GM21528 (cell line): ENCODE measurements around the gene LRCH1.

Experiments
- ATAC-seq: cut with Tn5 transposase; IDR thresholded peaks from one replicate; pipeline ENCODE4 v1.9.1; 2021; ENCODE audit warnings: mild to moderate bottlenecking, moderate library complexity; ENCODE audit not compliant: unreplicated experiment, low FRiP score

LRCH1 gene

DNA sequence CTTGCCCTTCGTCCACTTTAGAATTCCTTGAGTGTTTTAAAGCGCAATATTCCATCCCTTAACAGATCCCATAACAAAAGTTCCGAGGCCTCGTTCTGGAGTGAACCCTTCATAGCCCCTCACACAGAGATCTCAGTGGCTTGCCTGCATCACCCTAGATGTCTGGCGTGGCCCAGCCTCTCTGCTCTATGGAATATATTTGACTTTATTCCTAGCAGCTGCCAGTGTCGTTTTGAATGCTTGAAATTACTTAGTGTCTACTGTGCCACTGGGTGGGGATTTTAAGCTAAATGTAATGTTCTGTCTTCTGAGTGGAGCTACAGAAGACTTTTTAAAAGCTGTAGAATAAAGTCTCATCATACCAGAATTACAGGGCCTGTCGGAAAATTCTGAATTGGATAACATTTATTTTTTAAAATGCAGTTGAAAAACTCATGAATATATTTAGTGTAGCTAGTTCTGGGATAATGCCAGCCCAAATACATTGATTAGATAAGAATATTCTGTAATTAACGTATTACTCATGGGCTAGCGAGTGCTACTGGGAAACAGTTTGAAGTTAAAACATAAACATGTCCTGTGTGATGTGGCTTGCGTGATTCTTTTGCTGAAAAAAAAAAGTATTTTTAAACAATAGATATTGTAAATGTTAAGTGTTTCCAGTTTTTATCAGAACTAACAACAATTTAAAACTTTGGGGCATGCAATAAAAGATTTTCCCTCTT lies 132.2 kb downstream of the LRCH1 start:
- no peak for ATAC-seq

DNA sequence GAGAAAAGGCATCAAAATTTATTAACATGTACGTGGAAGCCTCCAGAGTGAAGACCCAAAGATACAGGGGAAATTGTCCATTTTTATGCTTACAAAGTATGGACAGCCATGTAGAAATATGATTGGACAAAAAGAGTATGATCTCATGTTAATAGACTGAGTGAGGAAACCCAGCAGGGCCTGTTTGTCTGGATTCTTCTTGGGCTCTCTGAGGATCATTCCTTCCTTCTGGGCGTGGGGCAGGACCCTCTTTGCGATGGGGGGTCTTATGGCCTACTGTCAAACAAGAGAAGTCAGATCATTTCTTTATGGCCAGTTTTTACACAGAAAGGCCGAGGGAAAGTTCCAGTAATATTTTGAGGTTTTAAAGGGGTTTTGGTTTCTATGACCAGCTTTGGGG lies 133.2 kb downstream of the LRCH1 start:
- no peak for ATAC-seq

DNA sequence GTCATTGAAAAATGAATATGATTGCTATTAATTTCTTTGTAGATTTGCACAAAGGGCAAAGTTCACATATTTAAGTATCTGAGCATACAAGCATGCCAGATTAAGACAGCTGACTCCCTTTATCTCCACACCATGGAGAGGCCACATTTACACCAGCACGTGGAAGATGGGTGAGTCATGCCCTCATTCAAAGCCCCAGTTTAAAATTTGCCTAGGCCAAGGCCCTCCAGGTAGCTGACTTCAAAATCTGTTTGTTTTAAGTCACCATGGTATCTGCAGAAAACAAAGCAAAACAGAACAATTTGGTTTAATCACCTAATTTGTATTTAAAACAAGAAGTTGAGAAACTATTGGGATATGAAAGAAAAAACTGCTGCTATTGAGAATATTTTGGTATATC lies 134.8 kb downstream of the LRCH1 start:
- no peak for ATAC-seq

DNA sequence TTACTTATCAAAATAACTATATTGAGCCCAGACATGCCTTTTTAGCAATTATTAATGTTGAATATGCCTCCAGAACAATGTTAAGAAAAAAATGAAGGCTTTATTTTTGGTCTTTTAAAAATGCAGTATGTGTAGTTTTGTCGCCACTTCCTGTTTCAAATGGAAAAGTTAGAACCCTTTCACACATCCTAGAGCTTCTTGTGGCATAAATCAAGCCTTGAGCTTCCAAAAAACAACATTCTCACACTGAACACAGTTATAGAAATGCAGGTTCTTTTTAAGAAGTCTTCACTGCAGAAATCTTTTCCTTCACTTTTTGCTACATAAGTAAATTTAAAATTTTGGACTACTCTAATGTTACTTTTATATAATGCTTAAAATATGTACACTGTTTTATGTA lies 135.3 kb downstream of the LRCH1 start:
- no peak for ATAC-seq

DNA sequence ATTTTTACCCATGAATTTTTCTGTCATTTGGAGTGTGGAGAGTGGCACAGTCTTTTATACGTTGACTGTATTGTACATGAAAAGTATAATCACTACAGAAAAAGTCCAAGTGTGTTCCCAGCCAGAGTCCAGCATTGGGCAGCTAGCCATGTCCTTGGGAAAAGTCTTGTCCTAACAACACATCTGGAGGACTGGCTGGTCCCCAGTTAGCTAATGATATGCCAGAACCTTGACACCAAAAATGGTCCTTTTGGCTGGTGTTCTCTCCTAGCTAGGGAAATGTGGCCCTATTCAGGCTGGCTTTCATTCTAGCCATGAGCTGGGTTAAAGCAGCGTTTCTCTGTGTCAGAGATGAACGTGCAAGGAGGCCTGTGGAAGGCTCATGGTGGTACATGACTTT lies 145.0 kb downstream of the LRCH1 start:
- no peak for ATAC-seq

DNA sequence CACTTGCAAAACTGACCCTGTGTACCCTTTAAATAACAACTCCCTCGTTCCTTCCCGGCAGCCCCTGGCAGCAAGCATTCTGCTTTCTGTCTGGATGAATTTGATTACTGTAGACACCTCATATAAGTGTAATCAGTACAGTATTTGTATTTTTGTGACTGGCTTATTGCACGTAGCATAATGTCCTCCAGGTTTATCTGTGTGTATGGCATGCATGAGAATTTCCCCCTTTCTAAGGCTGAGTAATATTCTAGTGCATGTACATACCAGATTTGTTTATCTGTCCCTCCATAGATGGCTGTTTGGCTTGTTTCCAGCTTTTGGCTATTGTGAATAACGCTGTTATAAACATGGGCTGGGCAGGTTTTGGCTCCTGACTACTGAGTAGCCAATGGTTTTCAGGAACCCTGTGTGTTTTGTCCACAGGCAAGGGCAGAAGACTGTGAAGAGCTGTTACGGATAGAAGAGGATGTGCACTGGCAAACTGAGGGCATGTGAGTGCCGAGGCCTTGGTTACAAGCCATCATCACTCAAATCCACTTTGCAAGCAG lies 146.0 kb downstream of the LRCH1 start:
- ATAC-seq, result no peak

DNA sequence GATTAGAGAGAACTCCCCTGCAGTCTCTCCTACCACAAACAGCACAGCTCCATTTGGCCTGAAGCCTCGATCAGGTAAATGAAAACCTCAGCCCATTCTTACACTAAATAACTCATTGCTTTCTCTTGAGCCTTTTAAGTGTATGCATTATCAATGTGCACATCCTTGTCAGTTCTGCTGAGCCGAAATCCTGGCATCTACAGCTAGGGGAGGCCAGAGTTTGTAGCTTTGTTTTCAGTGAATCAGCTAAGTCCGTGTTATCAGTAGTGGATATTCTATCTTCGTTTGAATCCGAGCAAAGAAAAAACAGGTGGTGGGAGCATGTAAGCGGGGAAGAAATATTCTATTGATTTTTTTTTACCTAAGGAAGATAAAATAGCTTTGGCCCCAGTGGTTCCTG lies 159.6 kb downstream of the LRCH1 start:
- ATAC-seq, result no peak

DNA sequence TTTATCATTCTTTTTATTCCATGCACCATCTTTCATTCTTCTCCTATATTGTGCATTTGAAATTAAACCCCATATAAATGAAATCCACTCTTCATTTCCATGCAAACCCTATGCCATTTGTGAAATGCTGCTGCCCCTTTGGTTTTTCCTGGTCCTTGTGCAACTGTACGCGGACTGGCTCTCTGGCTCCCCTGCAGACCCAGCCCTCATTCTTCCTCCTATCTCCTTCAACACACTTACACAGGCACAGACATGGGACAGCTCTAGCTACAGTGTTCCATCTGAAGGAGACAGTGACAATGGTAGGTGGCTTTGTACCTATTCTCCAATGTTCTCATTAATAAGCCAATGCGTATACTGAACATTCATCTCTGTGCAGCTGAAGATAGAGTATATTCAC lies 162.4 kb downstream of the LRCH1 start:
- no peak for ATAC-seq

DNA sequence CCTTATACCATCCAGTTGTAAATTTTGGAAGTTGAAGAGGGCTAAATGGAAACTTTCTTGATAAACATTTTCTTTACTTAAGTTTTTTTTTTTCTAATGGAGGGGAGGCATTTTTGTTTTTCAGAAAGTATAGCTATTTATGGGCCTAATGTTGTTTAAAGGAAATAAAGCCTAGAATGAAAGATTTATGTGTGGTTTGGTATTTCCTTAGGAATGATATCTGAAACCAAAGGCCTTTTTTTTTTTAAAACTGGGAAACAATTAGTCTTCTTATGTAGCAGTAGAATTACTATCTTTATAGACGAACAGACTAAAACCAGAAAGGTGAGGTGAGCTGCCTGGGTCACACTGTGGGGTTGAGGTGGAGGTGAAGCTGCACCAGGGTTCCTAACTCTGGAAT lies 163.9 kb downstream of the LRCH1 start:
- no peak for ATAC-seq

DNA sequence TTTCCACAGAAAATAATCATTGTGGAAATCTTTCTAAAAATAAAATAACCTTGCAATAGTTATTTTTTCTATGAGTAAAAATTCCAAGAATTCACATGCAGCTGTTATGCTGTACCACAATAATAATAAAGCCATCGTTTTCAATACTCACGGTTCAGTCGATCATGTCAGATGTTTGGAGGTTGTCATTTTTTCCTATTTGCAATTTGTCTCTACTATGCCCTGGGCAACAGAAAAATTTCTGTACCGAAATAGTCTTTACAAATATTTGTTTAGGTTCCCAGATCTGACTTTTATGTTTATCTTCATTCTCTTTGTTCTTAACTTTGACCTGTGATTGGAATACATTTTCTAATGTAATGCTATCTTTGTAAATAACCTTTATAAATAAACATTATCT lies 164.3 kb downstream of the LRCH1 start:
- ATAC-seq, result no peak

DNA sequence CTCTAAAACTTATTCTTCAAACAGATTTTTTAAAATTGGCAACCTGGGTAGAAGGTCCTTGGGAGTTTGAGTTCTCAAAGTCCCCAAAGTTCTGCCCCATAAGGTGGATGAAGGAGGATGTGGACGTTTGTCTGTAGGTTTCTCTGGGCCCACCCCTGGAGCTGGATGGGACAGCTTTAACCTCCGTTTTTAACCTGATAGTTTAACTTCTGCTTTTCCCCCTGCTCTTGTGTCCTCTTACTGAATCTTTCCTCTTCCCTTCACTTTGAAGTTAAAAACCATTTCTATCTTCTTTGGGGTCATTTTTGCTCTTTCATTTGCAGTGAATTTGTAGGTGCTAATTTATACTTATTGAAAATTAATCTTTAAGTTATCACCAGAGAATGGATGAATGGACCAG lies 164.9 kb downstream of the LRCH1 start:
- ATAC-seq, result no peak

DNA sequence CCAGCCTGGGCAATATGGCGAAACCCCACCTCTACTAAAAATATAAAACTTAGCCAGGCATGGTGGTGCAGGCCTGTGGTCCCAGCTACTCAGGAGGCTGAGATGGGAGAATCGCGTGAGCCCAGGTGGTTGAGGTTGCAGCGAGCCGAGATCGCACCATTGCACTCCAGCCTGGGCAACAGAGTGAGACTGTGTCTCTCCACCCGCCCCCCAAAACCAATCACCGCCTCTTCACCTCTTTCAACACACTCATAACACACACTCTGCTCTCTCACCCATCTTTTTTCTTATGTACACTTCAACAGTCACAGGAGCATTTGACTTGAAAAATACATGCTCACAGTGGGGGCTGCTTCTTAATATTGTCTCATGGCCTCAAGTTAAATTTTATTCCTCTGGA lies 167.2 kb downstream of the LRCH1 start:
- ATAC-seq, result peak; percentile 67

DNA sequence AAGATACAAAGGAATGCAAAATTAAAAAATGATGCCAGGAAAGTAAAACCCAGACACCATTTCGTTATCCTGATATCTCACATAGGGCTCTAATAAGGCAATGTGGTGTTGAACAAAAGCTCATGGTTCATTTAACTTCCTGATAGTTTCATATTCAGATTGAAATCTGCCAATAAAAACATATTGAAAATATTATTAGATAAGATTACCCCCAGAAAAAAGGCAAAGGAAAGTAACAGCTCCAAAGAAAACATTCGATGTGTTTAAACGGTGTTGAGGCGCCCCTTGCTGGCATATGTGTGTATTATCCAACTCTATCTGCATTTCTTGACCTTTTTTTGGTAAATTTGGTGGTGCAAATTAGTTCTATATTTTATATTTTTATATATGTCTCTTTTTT lies 168.1 kb downstream of the LRCH1 start:
- ATAC-seq, result no peak

DNA sequence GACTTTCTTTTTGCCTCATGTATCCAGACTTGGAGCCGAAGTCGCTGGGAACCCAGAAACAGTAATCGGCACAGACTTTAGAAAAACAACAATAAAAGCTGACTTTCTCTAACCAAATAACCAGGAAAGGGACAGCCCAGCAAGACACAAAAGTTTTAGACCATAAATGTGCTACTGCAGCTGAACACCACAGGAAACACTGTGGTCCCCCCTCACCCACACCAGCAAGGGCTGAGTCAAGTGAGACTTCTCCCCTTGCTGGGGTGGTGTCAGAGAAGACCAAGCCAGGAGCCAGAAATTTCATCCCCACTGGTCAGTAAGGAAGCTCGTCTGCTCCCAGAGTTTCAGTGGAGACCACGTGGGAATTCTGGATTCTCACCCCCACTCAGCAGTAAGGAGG lies 173.4 kb downstream of the LRCH1 start:
- no peak for ATAC-seq

DNA sequence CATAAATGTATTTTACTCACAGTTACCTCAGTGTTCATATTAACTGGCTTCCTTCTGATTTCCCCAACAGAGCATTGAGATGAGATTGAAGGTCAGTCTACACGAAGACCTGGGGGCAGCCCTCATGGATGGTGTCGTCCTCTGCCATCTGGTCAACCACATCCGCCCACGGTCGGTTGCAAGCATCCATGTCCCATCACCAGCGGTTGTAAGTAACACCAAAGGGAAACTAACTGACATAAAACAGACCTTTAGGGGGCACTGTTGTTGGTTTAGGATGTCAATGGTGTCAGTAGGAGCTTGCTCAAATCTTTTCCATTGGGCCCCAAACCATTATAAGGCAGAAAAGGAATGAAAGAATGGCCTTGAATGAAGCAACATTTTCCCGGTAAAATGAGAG lies 175.8 kb downstream of the LRCH1 start:
- no peak for ATAC-seq

DNA sequence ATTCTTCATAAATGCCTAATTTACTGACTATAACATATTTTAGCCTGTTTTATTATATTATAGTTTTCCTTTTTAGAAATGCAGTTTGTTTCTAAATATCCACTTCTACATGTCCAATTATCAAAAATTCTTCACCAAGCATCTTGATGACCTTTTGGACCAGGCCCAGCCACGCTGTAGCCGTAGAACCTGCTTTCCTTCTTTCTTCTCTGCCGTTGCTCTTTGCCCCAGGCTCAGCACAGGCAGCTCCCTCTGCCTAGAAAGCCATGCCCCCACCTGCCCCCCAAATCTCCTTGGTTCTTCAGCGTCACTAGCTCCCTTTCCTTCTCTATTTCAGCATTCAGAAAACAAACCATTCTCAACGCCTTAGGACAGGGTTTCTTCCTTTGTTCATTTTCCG lies 178.6 kb downstream of the LRCH1 start:
- no peak for ATAC-seq

DNA sequence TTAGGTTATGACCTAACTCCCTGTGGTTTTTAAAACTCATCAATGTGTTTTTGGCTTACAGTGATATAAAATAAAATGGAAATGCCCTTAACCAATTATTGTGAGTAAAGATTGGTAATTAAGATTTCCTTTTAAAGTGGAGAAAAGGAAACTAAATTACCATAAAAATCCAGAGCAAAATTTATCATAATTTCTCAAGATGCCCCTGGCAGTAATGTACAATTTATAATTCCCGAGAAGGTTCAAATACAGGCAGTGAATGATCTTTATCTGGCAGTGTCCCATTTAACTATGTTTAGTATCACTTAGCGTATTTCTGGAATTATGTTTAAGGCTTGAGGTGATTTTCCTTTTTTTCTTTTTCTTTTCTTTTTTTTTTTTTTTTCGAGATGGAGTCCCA lies 182.5 kb downstream of the LRCH1 start:
- no peak for ATAC-seq

DNA sequence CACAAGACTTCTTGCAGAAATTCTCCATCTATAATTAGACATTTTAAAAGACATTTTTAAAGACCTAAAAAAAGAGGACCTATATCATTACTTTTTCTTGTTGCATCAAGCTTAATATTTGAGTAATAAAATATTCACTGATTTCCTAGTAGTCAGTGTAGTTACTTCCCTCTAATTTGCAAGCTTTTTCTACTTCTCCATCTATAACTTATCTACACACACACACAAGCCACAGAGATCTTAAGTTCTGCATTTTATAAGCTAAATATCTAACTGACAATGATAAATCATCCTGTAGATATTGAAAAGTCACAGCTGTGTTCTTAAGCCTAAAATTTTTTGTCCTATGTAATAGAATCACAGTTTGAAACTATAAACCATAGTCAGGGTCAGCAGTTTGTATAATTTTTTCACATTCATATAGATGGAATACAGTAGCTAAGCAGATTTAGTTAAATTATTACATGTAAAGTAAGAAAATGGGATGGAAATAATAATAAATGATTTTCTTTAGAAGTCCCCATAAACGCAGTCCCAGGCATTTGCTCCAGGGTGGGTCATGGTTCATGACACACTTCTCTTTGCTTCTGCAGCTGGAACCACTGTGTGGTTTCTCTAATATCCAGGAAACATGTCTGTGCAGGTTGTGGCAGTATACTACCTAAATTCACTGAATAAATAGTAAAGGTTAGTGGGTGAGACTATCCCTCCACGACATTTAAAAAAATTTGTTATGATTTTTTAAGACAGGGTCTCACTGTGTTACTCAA lies 183.8 kb downstream of the LRCH1 start:
- ATAC-seq, result no peak

DNA sequence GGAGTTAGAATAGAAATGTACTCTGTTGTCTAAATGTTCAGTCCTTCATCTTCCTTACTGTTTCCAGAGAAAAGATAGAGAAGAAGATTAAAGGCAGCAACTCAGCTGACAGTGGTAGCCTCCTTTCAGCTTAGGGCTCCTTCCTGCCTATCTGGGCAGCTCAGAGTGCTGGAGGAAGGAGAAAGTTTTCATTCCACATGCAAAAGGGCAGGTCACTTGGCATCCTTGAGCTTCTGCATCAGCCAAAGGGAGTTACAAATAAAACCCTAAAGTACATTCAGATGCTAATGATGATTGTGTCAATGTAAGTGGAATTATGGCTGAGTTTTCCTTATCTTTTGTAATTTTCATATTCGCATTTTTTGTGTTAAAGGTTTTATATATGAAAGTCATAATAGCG lies 185.1 kb downstream of the LRCH1 start:
- ATAC-seq, result no peak

DNA sequence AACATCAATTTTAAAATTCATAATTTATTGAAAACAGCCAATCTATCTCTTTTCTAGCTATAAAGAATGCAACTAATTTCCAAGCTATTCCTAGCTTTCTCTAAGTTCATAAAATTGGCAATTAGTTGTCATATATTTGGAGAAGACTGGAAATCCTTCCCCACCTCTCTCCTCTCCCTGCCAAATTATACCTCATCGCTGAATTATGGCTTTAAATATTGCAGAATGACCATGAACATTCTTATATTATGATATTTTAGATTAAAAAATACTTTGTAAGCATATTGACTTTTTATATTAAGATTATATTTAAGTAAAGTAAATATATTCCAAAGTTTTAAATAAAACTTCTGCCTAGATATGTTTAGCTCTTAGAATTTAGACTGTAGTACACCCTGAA lies 185.8 kb downstream of the LRCH1 start:
- no peak for ATAC-seq

DNA sequence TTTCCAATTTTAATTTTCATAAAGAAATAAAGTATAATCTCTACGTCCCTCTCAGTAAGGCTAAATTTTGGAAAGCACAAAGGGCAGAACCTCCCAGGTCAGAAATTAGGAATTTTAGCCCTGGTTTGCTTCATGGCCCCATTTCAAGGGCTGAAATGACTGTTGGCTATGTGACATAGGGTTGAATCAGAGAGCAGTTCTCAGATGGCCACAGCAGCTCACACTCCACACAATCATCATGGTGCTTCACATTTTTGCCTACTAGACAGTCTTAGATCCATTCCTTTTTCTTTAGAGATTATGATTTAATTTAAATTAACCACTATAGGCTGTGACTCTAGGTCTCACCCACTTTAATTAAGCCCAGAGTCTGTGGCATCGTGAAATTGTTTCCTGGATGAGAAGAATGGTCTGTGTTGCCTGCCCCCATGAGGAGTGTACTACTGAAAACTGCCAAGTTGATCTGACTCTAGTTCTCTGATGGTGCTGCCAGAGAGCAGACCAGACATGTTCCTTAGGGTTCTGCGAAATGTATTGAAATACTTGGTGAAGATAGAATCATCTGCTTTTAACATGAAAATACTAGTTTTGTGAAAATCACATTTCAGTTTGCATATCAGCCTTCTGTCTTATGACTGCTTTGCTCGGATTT lies 186.6 kb downstream of the LRCH1 start:
- no peak for ATAC-seq

DNA sequence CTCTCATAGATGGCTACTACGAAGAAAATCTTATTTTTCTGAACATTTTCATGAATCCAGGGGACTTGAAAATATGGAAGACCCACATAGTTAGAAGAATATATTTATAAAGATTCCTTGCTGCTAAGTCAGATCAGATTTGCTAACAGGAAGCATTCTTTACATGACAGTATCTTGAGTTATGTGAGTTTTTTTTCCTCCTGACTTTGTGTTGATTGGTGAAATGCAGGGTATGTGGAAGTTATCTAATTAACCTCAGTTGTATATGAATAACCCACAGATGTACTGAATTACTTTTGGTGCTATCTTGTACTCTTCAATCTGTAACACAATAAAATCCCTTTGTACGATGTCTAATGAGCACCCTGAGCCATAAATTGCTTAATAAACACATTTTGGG lies 190.2 kb downstream of the LRCH1 start:
- no peak for ATAC-seq
